Measurements from ENCODE around the gene NCAN. TPM values are rescaled to one million over a fixed set of nuclear protein-coding genes. Genes with fewer than 3 reads are reported as not detected.

The NCAN gene
- total RNA-seq, 1 experiment from 2014 or later: 3.0 TPM

GRCh38 chr19:19205416-19206410 is 6.0 kb upstream of the NCAN start:
- TF ChIP-seq GTF2I (CRISPR knock-in tag; conservative IDR thresholded peaks at IDR 0.05) (0 out of 2 replicates have a peak, but pooled peaks have one; percentile 20), ZNF416 (CRISPR knock-in tag; IDR thresholded peaks at IDR 0.05) (no peak)
- Mint-ChIP-seq H3K36me3 (no peaks in the 10 kb centered on the region), H3K27me3 (ENCODE audit: low read depth) (peaks cover 68% of the 10 kb centered on the region), H3K9me3 (peaks cover 7% of the 10 kb centered on the region; the same call in 1 of the 2 replicates), H3K4me3 (no peak overlapping the region), H3K27ac (no peak overlapping the region), H3K4me1 (peaks cover 12% of the 10 kb centered on the region)
- POLR2A ChIA-PET: no interaction called here
- CTCF ChIA-PET: interaction anchor here (0.8 to 1.7 kb wide), 4 partner anchors 11 to 26 kb away, joined by 3 to 4 read pairs (median 4); no protein-coding TSS in a partner anchor
- no peak for ATAC-seq
- DNase-seq (ENCODE audit: low spot score): no peak

GRCh38 chr19:19206938-19207337 is 4.8 kb upstream of the NCAN start:
- peaks cover 12% of the 10 kb centered on the region for H3K4me1 Mint-ChIP-seq
- ATAC-seq (no peak), DNase-seq (ENCODE audit: low spot score) (no peak)
- H3K4me3 Mint-ChIP-seq: no peak overlapping the region
- H3K27ac Mint-ChIP-seq: no peak overlapping the region
- TF ChIP-seq MAX (CRISPR knock-in tag; IDR thresholded peaks at IDR 0.05) (no peak), PRDM15 (CRISPR knock-in tag; IDR thresholded peaks at IDR 0.05) (no peak), HMGXB4 (CRISPR knock-in tag; IDR thresholded peaks at IDR 0.05) (no peak), NFE2L1 (CRISPR knock-in tag; IDR thresholded peaks at IDR 0.05) (no peak), NR3C1 (CRISPR knock-in tag; conservative IDR thresholded peaks at IDR 0.05; ENCODE audit: low read depth) (no peak), GTF2I (CRISPR knock-in tag; conservative IDR thresholded peaks at IDR 0.05) (no peak), STAT6 (CRISPR knock-in tag; conservative IDR thresholded peaks at IDR 0.05; ENCODE audit: low read depth) (no peak), E2F4 (CRISPR knock-in tag; IDR thresholded peaks at IDR 0.05; ENCODE audit: borderline replicate concordance, low read depth) (no peak), ZNF416 (CRISPR knock-in tag; IDR thresholded peaks at IDR 0.05) (no peak), ZNF512 (CRISPR knock-in tag; IDR thresholded peaks at IDR 0.05; ENCODE audit: borderline replicate concordance) (no peak), ZNF232 (CRISPR knock-in tag; IDR thresholded peaks at IDR 0.05) (no peak), OVOL2 (CRISPR knock-in tag; IDR thresholded peaks at IDR 0.05; ENCODE audit: borderline replicate concordance) (no peak), NR1H2 (CRISPR knock-in tag; IDR thresholded peaks at IDR 0.05) (no peak)
- H3K36me3 Mint-ChIP-seq: no peaks in the 10 kb centered on the region
- ChIA-PET POLR2A (no interaction called here), CTCF (interaction anchor here (0.8 to 1.7 kb wide), 3 partner anchors 10 to 25 kb away, joined by 3 to 4 read pairs (median 3); no protein-coding TSS in a partner anchor)
- H3K27me3 Mint-ChIP-seq (ENCODE audit: low read depth): peaks cover 80% of the 10 kb centered on the region
- H3K9me3 Mint-ChIP-seq: peaks cover 7% of the 10 kb centered on the region; the same call in 1 of the 2 replicates
